WERI-Rb-1 (cell line): ENCODE data around the gene KRT2.

Experiments used
- DNase-seq: peaks from one replicate; pipeline ENCODE4 v3.0.0-alpha.2; 2020
- H3K27ac ChIP-seq: fragments of 250-450 bp; sonication (Bioruptor Pico); 2 replicates; pipeline ENCODE4 v1.5.1; 2020; ENCODE audit warnings: mild to moderate bottlenecking, moderate library complexity
- H3K27me3 ChIP-seq: fragments of 250-450 bp; sonication (Bioruptor Pico); 2 replicates; pipeline ENCODE4 v1.5.1; 2021; ENCODE audit warnings: mild to moderate bottlenecking, low read depth, moderate library complexity; ENCODE audit not compliant: insufficient read depth, severe bottlenecking
- H3K36me3 ChIP-seq: fragments of 250-450 bp; sonication (Bioruptor Pico); 2 replicates; pipeline ENCODE4 v1.5.1; 2020; ENCODE audit warnings: mild to moderate bottlenecking, moderate library complexity
- H3K4me3 ChIP-seq: 2 replicates; pipeline ENCODE4 v1.5.1; 2011; ENCODE audit warnings: low read depth, mild to moderate bottlenecking, control low read depth, low read length
- H3K9me3 ChIP-seq: fragments of 250-450 bp; sonication (Bioruptor Pico); 2 replicates; pipeline ENCODE4 v1.5.1; 2021; ENCODE audit warnings: mild to moderate bottlenecking, moderate library complexity; ENCODE audit not compliant: severe bottlenecking
- CTCF ChIP-seq: IDR thresholded peaks from 2 replicates; pipeline ENCODE4 v1.5.1; 2011; ENCODE audit warnings: low read depth, mild to moderate bottlenecking, control low read depth, inconsistent platforms, low read length

KRT2 gene

DNA sequence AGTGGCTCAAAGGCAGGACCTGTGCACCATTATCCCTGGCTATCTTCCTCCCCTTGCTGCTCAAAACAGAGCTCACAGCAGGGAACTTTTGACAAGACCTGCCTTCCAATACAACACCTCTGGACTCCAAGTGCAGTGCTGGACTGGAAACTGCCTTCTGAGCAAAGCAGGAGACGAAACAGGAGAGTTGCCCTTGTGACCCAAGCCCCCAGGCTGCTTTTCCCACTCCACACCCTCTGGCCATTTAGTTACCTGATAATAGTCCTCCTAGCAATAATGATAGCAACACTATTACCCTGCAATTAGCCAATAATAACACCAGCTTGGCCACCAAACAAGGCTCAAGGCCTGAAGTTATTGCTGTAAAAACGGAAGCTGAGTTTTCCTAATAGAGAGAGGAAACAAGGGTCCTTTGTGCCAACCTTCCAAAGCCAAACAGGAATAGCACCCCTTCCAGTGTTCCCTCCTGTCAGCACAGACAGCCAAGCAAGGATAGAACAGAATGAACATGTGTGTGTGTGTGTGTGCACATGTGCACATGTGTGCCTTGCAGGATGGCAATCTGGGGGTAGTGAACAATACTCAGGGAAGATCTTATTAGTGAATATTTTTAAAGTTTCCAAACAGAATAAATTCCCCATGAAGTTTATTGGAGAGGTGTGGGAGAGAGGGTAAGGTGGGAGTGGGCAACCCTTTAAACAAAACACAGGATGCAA, 24.5 kb downstream of the KRT2 start:
- H3K27me3 ChIP-seq, result peaks cover 76% of the 10 kb centered on the region
- no peak for TF ChIP-seq CTCF

GRCh38 chr12:52622349-52622748, 29.7 kb downstream of the KRT2 start:
- no peak for DNase-seq
- no peaks in the 10 kb centered on the region for H3K36me3 ChIP-seq
- H3K27me3 ChIP-seq, result peaks cover 67% of the 10 kb centered on the region
- TF ChIP-seq CTCF, result no peak
- H3K27ac ChIP-seq, result no peak overlapping the region
- H3K4me3 ChIP-seq, result no peak overlapping the region
- no peaks in the 10 kb centered on the region for H3K9me3 ChIP-seq

More for the DNA sequence above, 24.5 kb downstream of the KRT2 start:
- no peak overlapping the region for H3K27ac ChIP-seq
- no peaks in the 10 kb centered on the region for H3K9me3 ChIP-seq
- H3K4me3 ChIP-seq, result no peak overlapping the region
- no peaks in the 10 kb centered on the region for H3K36me3 ChIP-seq
- DNase-seq, result no peak

DNA sequence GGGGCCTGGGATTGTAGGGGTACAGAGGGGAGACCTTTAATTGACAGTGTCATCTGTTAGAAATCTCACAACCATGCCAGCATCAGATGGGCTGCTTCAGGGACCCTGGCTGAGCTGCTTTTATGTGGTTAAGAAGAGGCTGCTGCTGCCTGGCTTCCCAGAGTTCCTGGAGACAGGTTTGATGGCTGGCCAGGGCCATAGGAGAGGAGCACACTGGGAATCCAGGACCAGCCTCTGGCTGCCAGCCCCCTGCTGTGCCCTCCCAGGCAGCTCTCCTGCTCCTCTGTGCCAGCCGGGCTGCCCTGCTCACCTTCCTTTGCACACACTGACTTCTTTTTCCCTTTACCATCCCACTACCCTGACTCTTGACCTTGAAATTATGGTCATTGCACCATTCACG, 33.1 kb downstream of the KRT2 start:
- Histone ChIP-seq H3K4me3 (no peak overlapping the region), H3K36me3 (no peaks in the 10 kb centered on the region), H3K9me3 (no peaks in the 10 kb centered on the region), H3K27ac (no peak overlapping the region), H3K27me3 (peaks cover 78% of the 10 kb centered on the region)
- no peak for DNase-seq
- no peak for TF ChIP-seq CTCF

DNA sequence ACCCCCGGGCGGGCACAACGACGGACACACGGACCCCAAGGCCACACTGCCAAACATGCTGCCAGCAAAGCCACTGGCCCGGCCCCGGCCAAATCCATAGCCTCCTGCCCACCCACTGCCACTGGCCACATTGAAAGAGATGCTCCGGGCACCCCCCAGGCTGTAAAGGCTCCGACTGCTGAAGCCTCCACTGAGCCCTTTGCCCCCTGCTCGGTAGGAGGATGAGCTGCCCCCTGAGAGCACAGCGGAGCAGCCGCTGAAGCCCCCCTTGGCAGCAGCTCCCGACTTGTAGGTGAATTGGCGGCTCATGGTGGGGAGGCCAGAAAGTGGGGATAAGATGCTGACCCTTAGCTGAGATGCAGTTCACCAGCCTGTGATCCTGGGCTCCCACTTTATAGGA, 33.8 kb downstream of the KRT2 start, which contains the start of gene KRT73:
TSS of gene KRT73 (minus strand) at position 344 of the 400 bp plus-strand sequence. CDS start at position 309, 35 bp downstream.
- H3K4me3 ChIP-seq, result no peak within 1 kb of the TSS
- TF ChIP-seq CTCF, result no peak
- peaks cover 83% of the 10 kb centered on the region for H3K27me3 ChIP-seq
- no peaks in the 10 kb centered on the region for H3K9me3 ChIP-seq
- DNase-seq, result no peak
- no peaks in the 10 kb centered on the region for H3K36me3 ChIP-seq
- H3K27ac ChIP-seq, result no peak within 1 kb of the TSS

GRCh38 chr12:52617403-52617785, 34.6 kb downstream of the KRT2 start:
- no peak for DNase-seq
- TF ChIP-seq CTCF, result no peak
- Histone ChIP-seq H3K27me3 (peaks cover 82% of the 10 kb centered on the region), H3K9me3 (no peaks in the 10 kb centered on the region), H3K4me3 (no peak overlapping the region), H3K36me3 (no peaks in the 10 kb centered on the region), H3K27ac (no peak overlapping the region)
